Activated naive CD8-positive, alpha-beta T cell treated with anti-CD3 and anti-CD28 coated beads, Interleukin-2, amount 10 ng/mL, durations not matched to agents 7 days and 5 days (primary cell): ENCODE data around the gene RBMS3. TPM values are rescaled to one million over a fixed set of nuclear protein-coding genes. Genes with fewer than 3 reads are reported as not detected.

Experiments used
- ATAC-seq: fragments of 150-1000 bp; cut with Tn5 transposase; one replicate; pipeline ENCODE4 v1.10.0; 2021; ENCODE audit warnings: low read depth, moderate library complexity
- POLR2A ChIA-PET: fragments of 350-600 bp; sonication (Branson Sonifier 250); formaldehyde crosslinking; loops from one replicate; lab custom pipeline; 2021; ENCODE audit warnings: antibody characterized with exemption; lab: Charles Lee
- DNase-seq: peaks from one replicate; pipeline ENCODE4 v3.0.0; 2021
- H3K27ac Mint-ChIP-seq: one replicate; pipeline ENCODE4 v1.8.0; 2022; ENCODE audit warnings: mild to moderate bottlenecking, mixed read lengths
- H3K27me3 Mint-ChIP-seq: one replicate; pipeline ENCODE4 v1.8.0; 2022; ENCODE audit warnings: mild to moderate bottlenecking, moderate library complexity, mixed read lengths
- H3K36me3 Mint-ChIP-seq: one replicate; pipeline ENCODE4 v1.8.0; 2021; ENCODE audit warnings: mild to moderate bottlenecking, mixed read lengths
- H3K4me1 Mint-ChIP-seq: one replicate; pipeline ENCODE4 v1.8.0; 2021; ENCODE audit warnings: mixed read lengths
- H3K4me3 Mint-ChIP-seq: one replicate; pipeline ENCODE4 v1.8.0; 2022; ENCODE audit warnings: mild to moderate bottlenecking, moderate library complexity, mixed read lengths
- H3K9me3 Mint-ChIP-seq: one replicate; pipeline ENCODE4 v1.8.0; 2021; ENCODE audit warnings: mixed read lengths
- total RNA-seq, 2 experiments: library from RNA; stranded (reverse); gene quantifications; one replicate each; pipeline ENCODE4 v1.2.3, GENCODE V29; 2021

The RBMS3 gene
- total RNA-seq, 2 experiments from 2014 or later, result 0.58 to 0.74 TPM

DNA sequence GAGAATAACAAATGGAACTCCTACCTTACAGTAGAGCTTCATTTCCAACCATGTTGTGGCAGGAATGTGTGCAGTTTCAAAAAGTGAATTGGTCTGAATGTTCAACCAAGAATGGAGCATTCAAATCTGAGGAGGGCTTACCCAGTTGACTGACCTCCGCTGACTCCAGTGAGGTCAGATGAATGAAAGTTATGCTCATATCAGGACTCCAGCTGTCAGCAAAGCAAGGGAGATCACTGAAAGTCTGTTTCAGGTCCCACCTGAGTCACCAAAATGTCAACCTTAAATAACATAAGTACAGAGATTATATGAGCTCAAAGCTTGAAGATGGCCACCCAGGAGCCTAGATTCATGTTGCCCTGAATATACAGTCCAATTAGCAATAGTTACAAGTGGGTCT, 473.5 kb downstream of the RBMS3 start:
- no peaks in the 10 kb centered on the region for H3K36me3 Mint-ChIP-seq
- no peak overlapping the region for H3K27ac Mint-ChIP-seq
- peaks cover 8% of the 10 kb centered on the region for H3K27me3 Mint-ChIP-seq
- no peaks in the 10 kb centered on the region for H3K9me3 Mint-ChIP-seq
- no peak overlapping the region for H3K4me3 Mint-ChIP-seq
- DNase-seq (no peak), ATAC-seq (no peak)
- POLR2A ChIA-PET, result no interaction called here
- no peaks in the 10 kb centered on the region for H3K4me1 Mint-ChIP-seq

GRCh38 chr3:29755416-29755815, 474.5 kb downstream of the RBMS3 start:
- no peak for ATAC-seq
- no peak overlapping the region for H3K27ac Mint-ChIP-seq
- H3K4me1 Mint-ChIP-seq, result no peaks in the 10 kb centered on the region
- POLR2A ChIA-PET, result no interaction called here
- peaks cover 7% of the 10 kb centered on the region for H3K27me3 Mint-ChIP-seq
- no peak for DNase-seq
- H3K4me3 Mint-ChIP-seq, result no peak overlapping the region
- no peaks in the 10 kb centered on the region for H3K36me3 Mint-ChIP-seq
- no peaks in the 10 kb centered on the region for H3K9me3 Mint-ChIP-seq

DNA sequence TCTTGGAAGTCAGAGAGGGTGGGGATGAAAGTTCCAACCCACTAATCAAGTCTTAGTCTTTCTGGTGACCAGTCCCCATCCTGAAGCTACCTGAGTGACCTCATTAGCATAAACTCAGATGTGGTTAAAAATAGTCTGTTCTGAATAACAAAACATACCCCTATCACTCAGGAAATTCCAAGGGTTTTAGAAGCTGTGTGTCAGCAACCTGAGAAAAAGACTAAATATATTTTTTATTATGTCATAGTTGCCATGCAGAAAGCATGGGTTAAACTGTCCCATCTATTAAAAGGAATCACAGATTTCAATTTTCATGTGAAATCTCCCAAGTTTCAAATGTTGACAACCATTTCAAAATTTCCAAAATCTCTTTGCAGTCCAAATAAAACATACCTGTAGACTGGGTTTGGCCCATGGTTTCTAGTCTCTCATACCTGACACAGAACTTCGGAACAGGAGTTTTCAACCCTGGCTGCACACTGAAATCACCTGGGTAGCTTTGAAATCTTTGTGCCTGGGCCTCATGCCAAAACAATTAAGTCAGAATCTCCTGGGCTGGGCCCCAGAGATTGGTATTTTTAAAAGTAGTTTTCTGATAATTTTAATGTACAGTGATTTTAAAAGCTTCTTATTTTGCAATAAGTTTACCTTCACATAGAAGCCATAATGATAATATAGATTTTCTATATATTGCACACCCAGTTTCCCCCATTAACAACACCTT, 476.3 kb downstream of the RBMS3 start:
- Mint-ChIP-seq H3K36me3 (no peaks in the 10 kb centered on the region), H3K9me3 (no peaks in the 10 kb centered on the region), H3K27ac (no peak overlapping the region), H3K27me3 (peaks cover 3% of the 10 kb centered on the region), H3K4me3 (no peak overlapping the region), H3K4me1 (no peaks in the 10 kb centered on the region)
- DNase-seq, result no peak
- ATAC-seq, result no peak
- POLR2A ChIA-PET, result no interaction called here

DNA sequence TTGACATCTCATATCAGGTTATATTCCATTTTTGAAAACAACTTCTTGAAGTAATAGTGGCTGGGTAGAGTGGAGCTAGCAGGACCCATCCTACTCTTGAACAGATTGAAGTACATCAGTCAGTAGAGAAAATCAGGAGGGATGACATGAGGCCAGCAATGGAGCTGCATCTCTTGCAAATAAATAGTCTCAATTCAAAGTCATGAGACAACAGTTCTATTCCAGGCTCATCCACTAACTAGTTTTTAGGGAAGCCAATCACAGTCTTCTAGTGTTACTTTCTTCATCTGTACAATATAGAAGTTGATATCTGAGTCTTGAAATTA, 477.2 kb downstream of the RBMS3 start:
- no peaks in the 10 kb centered on the region for H3K9me3 Mint-ChIP-seq
- POLR2A ChIA-PET, result no interaction called here

DNA sequence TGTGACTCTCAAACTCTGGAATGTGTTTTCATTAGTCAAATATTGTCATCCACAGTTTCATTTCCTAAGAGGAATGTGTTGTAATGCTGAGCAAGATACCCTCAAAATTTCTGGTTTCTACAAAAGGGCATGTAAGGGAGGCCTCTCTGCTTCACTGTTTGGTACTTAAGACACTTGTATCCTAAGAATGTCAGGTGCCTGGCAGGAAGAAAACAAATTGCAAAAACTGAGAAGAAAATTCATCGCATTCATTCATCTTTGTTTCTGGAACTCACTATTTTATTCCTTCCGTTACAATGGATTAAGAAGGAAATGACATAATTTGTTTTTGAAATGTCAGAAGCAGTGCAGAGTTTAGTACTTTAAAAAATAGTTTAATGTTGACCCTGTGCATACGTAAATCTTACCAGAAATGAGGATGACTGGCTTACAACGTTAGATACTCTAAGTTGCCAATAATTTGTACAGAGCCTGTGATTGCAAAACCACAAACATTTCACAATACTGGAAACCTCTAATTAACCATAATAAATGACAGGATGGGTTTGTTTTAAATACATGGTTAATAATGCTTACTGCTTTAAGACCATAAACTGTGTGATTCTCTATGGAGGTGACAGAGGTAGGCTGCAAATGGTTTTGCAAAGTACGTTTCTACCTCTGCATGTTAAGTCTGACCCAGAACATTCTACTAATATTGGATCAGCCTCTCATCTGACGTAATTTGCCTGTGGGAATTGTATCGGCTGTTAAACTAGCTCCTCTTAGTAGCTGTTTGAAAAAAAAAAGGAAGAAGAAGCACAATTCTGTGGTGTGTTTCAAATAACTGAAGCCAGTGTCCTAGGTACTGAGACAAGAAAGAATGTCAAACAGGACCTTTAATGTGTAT, 477.8 kb downstream of the RBMS3 start:
- H3K36me3 Mint-ChIP-seq, result no peaks in the 10 kb centered on the region
- no peaks in the 10 kb centered on the region for H3K9me3 Mint-ChIP-seq
- H3K4me3 Mint-ChIP-seq, result no peak overlapping the region
- H3K4me1 Mint-ChIP-seq, result no peaks in the 10 kb centered on the region
- ATAC-seq (no peak), DNase-seq (no peak)
- POLR2A ChIA-PET, result no interaction called here
- peaks cover 3% of the 10 kb centered on the region for H3K27me3 Mint-ChIP-seq
- H3K27ac Mint-ChIP-seq, result no peak overlapping the region

More for the DNA sequence above, 477.2 kb downstream of the RBMS3 start:
- ATAC-seq, result no peak
- no peaks in the 10 kb centered on the region for H3K36me3 Mint-ChIP-seq
- no peak for DNase-seq
- H3K27ac Mint-ChIP-seq, result no peak overlapping the region
- peaks cover 3% of the 10 kb centered on the region for H3K27me3 Mint-ChIP-seq
- no peaks in the 10 kb centered on the region for H3K4me1 Mint-ChIP-seq
- H3K4me3 Mint-ChIP-seq, result no peak overlapping the region

- H3K4me1 Mint-ChIP-seq, result no peaks in the 10 kb centered on the region
- no peak overlapping the region for H3K27ac Mint-ChIP-seq
- ATAC-seq, result no peak
- H3K9me3 Mint-ChIP-seq, result no peaks in the 10 kb centered on the region
- H3K27me3 Mint-ChIP-seq, result peaks cover 3% of the 10 kb centered on the region
- POLR2A ChIA-PET, result no interaction called here
- no peaks in the 10 kb centered on the region for H3K36me3 Mint-ChIP-seq
- H3K4me3 Mint-ChIP-seq, result no peak overlapping the region
- DNase-seq, result no peak
Measured at GRCh38 chr3:29759411-29760225, 478.7 kb downstream of the RBMS3 start.

DNA sequence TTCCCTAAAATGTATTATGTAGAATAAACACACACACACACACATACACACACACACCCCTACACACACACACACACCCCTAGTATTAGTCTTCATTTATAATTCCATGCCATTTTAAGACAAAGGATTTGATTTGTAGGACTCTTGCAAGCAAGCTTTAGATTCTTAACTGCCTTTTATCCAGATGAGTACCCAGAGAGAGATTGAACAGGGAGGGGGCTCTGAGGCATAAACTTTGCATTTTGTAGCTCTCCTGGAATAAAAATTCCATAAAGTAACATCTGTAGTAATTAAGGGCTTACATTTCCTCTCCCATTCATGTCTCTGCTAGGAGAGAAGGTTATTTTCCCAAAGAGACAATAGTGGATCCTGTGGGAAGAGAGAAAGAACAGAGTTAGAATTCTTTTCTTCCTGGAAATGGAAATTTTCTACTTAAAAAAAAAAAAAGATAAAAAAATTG, 479.4 kb downstream of the RBMS3 start:
- DNase-seq, result no peak
- POLR2A ChIA-PET, result no interaction called here
- no peaks in the 10 kb centered on the region for H3K36me3 Mint-ChIP-seq
- no peak overlapping the region for H3K4me3 Mint-ChIP-seq
- ATAC-seq, result no peak
- no peaks in the 10 kb centered on the region for H3K4me1 Mint-ChIP-seq
- H3K27me3 Mint-ChIP-seq, result peaks cover 3% of the 10 kb centered on the region
- H3K9me3 Mint-ChIP-seq, result no peaks in the 10 kb centered on the region
- H3K27ac Mint-ChIP-seq, result no peak overlapping the region

DNA sequence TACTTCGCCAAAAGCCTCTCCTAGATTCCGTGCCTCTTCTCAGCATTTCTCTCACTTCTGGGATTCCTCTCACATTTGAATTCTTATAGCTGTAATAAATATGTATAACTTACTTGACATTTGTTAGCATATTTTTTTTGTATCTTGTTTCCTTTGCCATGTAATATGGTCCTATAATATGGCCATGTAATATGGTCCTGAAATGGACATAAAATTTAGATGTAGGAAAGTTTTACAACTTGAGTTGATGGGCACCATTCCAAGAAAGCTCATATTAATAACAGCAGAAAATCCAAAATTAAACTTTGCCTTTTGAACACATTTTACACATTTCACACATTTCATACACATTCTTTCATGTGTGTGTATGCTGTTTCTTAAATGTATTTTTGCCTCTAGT, 480.6 kb downstream of the RBMS3 start:
- H3K36me3 Mint-ChIP-seq, result no peaks in the 10 kb centered on the region
- ATAC-seq, result no peak
- POLR2A ChIA-PET, result no interaction called here
- H3K4me1 Mint-ChIP-seq, result no peaks in the 10 kb centered on the region
- no peak for DNase-seq
- peaks cover 1% of the 10 kb centered on the region for H3K27me3 Mint-ChIP-seq
- H3K4me3 Mint-ChIP-seq, result no peak overlapping the region
- H3K9me3 Mint-ChIP-seq, result no peaks in the 10 kb centered on the region
- H3K27ac Mint-ChIP-seq, result no peak overlapping the region

DNA sequence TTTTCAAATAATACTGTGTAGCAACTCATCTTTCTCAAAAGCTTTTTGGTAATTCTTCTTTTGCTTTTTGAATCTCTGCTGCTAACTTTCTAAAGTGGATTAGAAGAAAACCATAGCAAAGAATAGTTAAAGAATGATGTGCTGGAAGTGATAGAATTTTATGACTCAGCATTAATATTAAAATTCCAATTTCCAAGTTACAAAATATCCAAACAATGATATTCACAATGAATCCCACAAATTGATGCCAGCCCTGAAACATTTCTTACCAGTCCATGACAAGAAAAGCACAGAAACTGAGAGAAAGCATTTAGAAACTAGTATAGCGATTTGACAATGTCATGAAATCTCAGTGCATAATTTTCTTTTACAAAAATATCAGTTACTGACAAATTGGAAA, 482.2 kb downstream of the RBMS3 start:
- POLR2A ChIA-PET, result no interaction called here
- ATAC-seq, result no peak
- Mint-ChIP-seq H3K9me3 (no peaks in the 10 kb centered on the region), H3K27ac (no peak overlapping the region), H3K4me1 (no peaks in the 10 kb centered on the region), H3K4me3 (no peak overlapping the region), H3K27me3 (peaks cover 4% of the 10 kb centered on the region), H3K36me3 (no peaks in the 10 kb centered on the region)
- no peak for DNase-seq

- Mint-ChIP-seq H3K27me3 (peaks cover 11% of the 10 kb centered on the region), H3K4me1 (no peaks in the 10 kb centered on the region), H3K9me3 (no peaks in the 10 kb centered on the region), H3K27ac (no peak overlapping the region), H3K36me3 (no peaks in the 10 kb centered on the region), H3K4me3 (no peak overlapping the region)
- no peak for ATAC-seq
- no peak for DNase-seq
- POLR2A ChIA-PET, result no interaction called here
Measured at GRCh38 chr3:29764041-29764440, 483.2 kb downstream of the RBMS3 start.

- Mint-ChIP-seq H3K4me3 (no peak overlapping the region), H3K27ac (no peak overlapping the region), H3K36me3 (no peaks in the 10 kb centered on the region), H3K9me3 (no peaks in the 10 kb centered on the region), H3K4me1 (no peaks in the 10 kb centered on the region), H3K27me3 (peaks cover 12% of the 10 kb centered on the region)
- POLR2A ChIA-PET, result no interaction called here
- DNase-seq (no peak), ATAC-seq (no peak)
Measured at GRCh38 chr3:29764603-29765254, 483.9 kb downstream of the RBMS3 start.

DNA sequence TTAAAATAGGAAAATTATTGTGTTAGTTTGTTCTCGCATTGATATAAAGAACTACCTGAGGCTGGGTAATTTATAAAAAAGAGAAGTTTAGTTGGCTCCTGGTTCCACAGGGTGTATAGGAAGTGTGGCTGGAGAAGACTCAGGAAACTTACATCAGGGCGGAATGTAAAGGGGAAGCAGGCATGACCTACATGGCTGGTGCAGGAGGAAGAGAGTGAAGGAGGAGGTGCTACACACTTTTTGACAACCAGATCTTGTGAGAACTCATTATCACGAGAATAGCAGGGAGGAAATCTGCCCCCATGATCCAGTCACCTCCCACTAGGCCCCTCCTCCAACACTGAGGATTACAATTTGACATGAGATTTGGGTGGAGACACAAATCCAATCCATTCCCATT, 490.7 kb downstream of the RBMS3 start:
- DNase-seq (no peak), ATAC-seq (no peak)
- Mint-ChIP-seq H3K27me3 (peaks cover 12% of the 10 kb centered on the region), H3K27ac (no peak overlapping the region), H3K4me3 (no peak overlapping the region), H3K4me1 (no peaks in the 10 kb centered on the region), H3K36me3 (no peaks in the 10 kb centered on the region), H3K9me3 (no peaks in the 10 kb centered on the region)
- POLR2A ChIA-PET, result no interaction called here

- DNase-seq, result no peak
- Mint-ChIP-seq H3K27me3 (peaks cover 10% of the 10 kb centered on the region), H3K27ac (no peak overlapping the region), H3K4me3 (no peak overlapping the region), H3K9me3 (no peaks in the 10 kb centered on the region), H3K4me1 (no peaks in the 10 kb centered on the region), H3K36me3 (no peaks in the 10 kb centered on the region)
- no peak for ATAC-seq
- POLR2A ChIA-PET, result no interaction called here
Measured at GRCh38 chr3:29772436-29772835, 491.6 kb downstream of the RBMS3 start.
